ENCODE measurements around the gene MBLAC1.

The MBLAC1 gene

DNA sequence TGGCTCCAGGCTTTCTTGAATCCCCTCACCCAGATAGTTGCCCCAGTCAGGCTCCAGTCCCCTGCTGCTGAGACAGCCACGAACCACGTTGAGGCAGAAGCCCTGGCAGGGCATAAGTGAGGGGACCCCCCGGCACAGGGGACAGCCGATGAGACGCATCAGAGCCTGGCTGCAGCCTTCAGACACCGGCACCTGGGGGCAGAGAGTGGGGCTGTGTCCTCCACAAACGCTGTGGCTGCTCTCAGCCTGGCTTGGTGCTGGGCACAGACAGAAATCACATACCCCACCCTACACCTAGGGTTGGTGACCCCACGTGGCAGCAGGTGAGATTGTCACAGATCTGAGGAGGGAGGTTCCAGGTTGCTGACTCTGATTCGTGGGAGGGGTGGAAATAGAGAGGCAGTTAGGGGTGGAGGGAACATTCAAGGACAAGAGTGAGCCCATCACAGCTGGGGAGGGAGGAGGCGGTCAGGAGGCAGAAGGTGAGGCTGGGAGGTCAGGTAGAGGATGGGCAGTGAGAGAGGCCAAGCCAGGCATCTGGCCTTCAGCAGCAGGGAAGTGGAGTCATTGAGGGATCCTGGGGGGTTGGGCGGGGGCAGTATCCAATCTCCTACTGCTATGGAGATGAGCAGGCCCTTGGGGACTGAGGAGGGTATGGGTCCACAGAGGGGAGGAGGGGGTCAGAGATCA is 47.2 kb downstream of the MBLAC1 start:
- DNase-seq: no peak

DNA sequence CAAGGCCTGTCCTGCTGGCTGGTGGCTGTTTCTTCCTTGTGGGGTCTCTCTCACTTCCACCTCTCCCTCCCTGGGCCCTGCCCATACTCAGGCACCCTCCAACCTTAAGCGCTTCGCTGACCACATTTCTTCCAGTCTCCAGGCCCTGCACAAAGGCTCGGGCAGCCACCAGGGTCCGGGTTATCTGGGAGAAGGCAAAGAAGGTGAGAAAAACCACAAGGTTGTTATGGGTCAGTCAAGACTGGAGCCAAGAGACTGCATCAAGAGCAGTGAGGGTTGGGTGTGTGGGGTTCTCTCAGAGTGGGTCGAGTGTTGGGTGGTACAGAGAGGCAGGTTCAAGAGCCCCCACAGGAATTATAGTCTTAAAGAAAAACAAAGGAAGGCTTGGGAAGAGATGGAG is 47.8 kb downstream of the MBLAC1 start:
- no peak for DNase-seq

DNA sequence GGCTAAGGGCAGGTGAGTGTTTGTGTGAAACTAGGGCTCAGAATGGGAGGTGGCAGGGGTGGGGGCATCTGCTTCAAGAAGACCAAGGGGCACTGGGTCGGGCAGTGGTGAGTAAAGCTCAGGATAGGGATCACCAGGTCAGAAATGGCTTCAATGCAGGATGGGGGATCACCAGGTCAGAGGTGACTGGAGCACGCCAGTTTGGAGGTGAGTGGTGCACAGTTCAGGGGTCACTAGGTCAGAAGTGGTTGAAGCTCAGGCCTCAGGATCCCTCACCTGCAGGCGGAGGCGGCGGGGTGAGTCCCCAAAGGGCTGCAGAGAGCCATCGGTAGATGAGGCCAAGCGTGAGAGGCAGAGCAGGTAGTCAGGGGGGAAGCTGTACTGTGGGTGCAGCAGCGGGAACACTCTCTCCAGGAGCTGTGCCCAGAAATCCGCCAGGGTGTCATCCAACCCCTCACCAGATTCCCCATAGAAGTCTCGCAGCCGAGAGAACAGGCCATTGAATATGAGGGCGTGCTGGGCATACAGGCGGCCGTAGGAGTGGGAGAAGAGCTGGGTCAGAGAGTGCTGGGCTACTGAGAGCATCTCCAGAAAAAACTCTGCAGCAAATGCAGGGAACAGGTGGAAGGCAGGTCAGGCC is 48.6 kb downstream of the MBLAC1 start:
- DNase-seq: no peak

DNA sequence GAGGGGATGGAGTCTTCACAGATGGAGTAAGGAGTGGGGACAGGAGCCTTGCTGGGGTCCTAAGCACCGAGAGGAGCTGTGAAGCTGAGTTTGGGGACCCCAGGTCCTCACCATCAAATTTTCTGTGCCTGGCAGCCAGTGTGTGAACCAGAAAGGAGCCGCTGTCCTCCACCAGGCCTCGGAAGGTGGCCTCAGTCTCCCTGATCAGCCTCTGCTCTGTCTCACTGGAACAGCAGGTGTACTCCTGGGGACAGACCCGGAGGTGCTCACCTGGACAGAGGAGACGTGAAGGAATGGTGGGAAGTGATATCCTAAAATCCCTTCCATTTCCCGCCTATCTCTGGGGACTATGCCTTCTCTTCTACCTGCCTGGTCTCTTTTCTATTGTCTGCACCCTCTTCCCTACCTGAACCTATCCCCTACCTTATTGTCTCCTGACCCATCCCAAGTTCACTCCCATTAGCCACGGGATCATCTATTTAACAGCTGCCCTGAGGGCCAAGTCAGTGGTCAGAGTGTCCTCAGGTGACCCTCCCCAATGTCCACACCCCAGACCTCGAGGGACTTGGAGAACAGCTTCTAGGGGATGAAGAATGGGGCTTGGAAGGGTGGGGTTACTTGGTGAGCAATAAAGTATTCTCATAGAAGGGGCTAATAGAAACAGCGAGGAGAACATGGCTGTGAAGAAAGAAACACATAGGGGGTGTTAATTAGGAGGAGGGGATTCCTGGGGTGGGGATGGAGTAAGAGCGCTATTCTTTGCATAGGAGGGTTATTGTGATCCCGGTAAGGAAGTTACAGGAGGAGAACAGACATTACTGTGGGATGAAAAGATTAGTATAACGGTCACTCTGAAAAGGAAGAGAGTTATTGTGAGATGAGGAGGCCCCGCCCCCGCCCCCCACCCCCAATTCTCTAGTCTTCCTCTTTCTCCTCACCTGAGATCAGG is 49.6 kb downstream of the MBLAC1 start:
- no peak for DNase-seq

DNA sequence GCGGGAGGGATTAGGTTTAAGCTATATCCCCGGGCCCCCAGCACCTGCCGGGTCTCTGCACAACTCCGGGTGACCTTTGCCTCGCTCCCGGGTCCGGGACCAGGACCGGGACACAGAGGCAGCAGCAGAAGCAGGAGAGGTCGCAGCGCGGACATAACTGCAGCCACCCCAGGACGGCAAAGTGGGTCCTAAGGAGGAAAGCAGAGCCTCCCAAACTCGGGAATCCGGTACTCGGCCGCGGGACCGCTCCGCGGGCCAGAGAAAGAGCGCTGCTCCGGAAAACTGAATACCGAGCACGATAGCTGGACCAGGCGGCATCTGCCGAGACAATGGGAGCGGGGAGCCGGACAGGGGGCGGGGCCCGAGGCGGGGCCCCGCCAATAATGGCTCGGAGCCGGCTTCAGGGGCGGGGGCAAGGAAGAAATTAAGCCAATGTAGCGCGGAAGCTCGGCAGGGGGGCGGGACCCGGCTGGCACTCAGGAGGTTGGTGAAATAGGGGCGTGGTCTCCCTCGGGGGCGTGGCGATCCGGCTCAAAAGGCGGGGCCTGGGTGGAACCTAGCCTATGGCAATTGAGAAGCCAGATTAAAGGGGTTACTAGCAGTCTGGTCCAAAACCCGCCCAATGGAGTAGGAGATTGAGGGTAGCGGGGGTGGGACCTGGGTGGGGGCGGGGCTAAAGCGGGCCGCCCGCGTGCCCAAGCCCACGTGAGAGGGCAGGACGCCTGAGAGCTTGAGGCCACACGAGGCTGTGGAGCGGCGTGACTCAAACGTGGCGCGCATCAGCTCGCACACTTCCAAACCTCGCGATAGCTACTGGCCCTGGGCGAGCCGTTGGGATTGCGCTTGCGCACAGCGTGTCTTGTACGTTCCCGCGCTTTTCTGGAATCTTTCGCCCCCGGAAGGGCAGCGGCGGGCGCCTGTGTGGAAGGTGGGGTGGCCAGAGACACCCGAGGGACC is 50.6 kb downstream of the MBLAC1 start, which contains the start of the genes GPC2 and STAG3:
Gene GPC2 (minus strand): TSS at position 337 of the 957 bp plus-strand sequence. CDS start 182 bp downstream, at position 155.
Gene STAG3 (plus strand): TSS at position 874 of the 957 bp plus-strand sequence. CDS start 2,639 bp downstream, outside the sequence.
- DNase-seq: peak; percentile 97
